ENCODE measurements around the gene CACNG8. TPM values are rescaled to one million over a fixed set of nuclear protein-coding genes. Genes with fewer than 3 reads are reported as not detected.

Gene CACNG8
- total RNA-seq, 1 donor from 2014 or later: not detected

GRCh38 chr19:53936029-53936428 is 26.7 kb upstream of the CACNG8 start:
- CTCF ChIA-PET: no interaction called here

GRCh38 chr19:53942001-53942786 is 20.5 kb upstream of the CACNG8 start:
- no peak overlapping the region for H3K4me3 Mint-ChIP-seq
- CTCF ChIA-PET: no interaction called here
- H3K4me1 Mint-ChIP-seq: no peaks in the 10 kb centered on the region
- no peak for TF ChIP-seq CTCF (IDR thresholded peaks at IDR 0.05)
- H3K9me3 Mint-ChIP-seq: peaks cover 7% of the 10 kb centered on the region
- ATAC-seq (ENCODE audit: low read depth) (no peak), DNase-seq (no peak)
- H3K27me3 Mint-ChIP-seq: peaks cover 49% of the 10 kb centered on the region
- H3K36me3 Mint-ChIP-seq (ENCODE audit: low read depth): no peaks in the 10 kb centered on the region
- intact Hi-C loops (cut with micrococcal nuclease): no loop called here
- H3K27ac Mint-ChIP-seq: no peak overlapping the region
- POLR2A ChIA-PET: no interaction called here

More at GRCh38 chr19:53936029-53936428, 26.7 kb upstream of the CACNG8 start:
- TF ChIP-seq CTCF (IDR thresholded peaks at IDR 0.05): no peak
- Mint-ChIP-seq H3K9me3 (peaks cover 3% of the 10 kb centered on the region), H3K4me1 (no peaks in the 10 kb centered on the region), H3K36me3 (ENCODE audit: low read depth) (no peaks in the 10 kb centered on the region), H3K27ac (no peak overlapping the region), H3K4me3 (no peak overlapping the region), H3K27me3 (peaks cover 17% of the 10 kb centered on the region)
- ATAC-seq (ENCODE audit: low read depth) (no peak), DNase-seq (no peak)
- intact Hi-C loops (cut with micrococcal nuclease): no loop called here
- POLR2A ChIA-PET: no interaction called here

GRCh38 chr19:53944416-53944815 is 18.3 kb upstream of the CACNG8 start:
- no peak for ATAC-seq (ENCODE audit: low read depth)
- Mint-ChIP-seq H3K27me3 (peaks cover 49% of the 10 kb centered on the region), H3K4me1 (no peaks in the 10 kb centered on the region), H3K27ac (no peak overlapping the region), H3K4me3 (no peak overlapping the region), H3K9me3 (peaks cover 4% of the 10 kb centered on the region), H3K36me3 (ENCODE audit: low read depth) (no peaks in the 10 kb centered on the region)
- ChIA-PET CTCF (no interaction called here), POLR2A (no interaction called here)
- no peak for TF ChIP-seq CTCF (IDR thresholded peaks at IDR 0.05)
- no peak for DNase-seq
- intact Hi-C loops (cut with micrococcal nuclease): no loop called here

GRCh38 chr19:53944933-53945332 is 17.8 kb upstream of the CACNG8 start:
- CTCF ChIA-PET: no interaction called here
- H3K4me1 Mint-ChIP-seq: no peaks in the 10 kb centered on the region
- TF ChIP-seq CTCF (IDR thresholded peaks at IDR 0.05): no peak

GRCh38 chr19:53945441-53945840 is 17.3 kb upstream of the CACNG8 start:
- Mint-ChIP-seq H3K27ac (no peak overlapping the region), H3K4me1 (no peaks in the 10 kb centered on the region), H3K36me3 (ENCODE audit: low read depth) (no peaks in the 10 kb centered on the region), H3K4me3 (no peak overlapping the region), H3K27me3 (peaks cover 43% of the 10 kb centered on the region), H3K9me3 (peaks cover 4% of the 10 kb centered on the region)
- DNase-seq: no peak
- ChIA-PET POLR2A (no interaction called here), CTCF (no interaction called here)
- no peak for TF ChIP-seq CTCF (IDR thresholded peaks at IDR 0.05)
- intact Hi-C loops (cut with micrococcal nuclease): no loop called here
- no peak for ATAC-seq (ENCODE audit: low read depth)

More at GRCh38 chr19:53944933-53945332, 17.8 kb upstream of the CACNG8 start:
- POLR2A ChIA-PET: no interaction called here
- DNase-seq (no peak), ATAC-seq (ENCODE audit: low read depth) (no peak)
- H3K27ac Mint-ChIP-seq: no peak overlapping the region
- peaks cover 47% of the 10 kb centered on the region for H3K27me3 Mint-ChIP-seq
- H3K36me3 Mint-ChIP-seq (ENCODE audit: low read depth): no peaks in the 10 kb centered on the region
- peaks cover 4% of the 10 kb centered on the region for H3K9me3 Mint-ChIP-seq
- no peak overlapping the region for H3K4me3 Mint-ChIP-seq
- intact Hi-C loops (cut with micrococcal nuclease): no loop called here

Data from activated B cell treated with CpG ODN at 0.5 μM for 24 hours (primary cell).